ENCODE measurements around the gene SIX5.

DNA sequence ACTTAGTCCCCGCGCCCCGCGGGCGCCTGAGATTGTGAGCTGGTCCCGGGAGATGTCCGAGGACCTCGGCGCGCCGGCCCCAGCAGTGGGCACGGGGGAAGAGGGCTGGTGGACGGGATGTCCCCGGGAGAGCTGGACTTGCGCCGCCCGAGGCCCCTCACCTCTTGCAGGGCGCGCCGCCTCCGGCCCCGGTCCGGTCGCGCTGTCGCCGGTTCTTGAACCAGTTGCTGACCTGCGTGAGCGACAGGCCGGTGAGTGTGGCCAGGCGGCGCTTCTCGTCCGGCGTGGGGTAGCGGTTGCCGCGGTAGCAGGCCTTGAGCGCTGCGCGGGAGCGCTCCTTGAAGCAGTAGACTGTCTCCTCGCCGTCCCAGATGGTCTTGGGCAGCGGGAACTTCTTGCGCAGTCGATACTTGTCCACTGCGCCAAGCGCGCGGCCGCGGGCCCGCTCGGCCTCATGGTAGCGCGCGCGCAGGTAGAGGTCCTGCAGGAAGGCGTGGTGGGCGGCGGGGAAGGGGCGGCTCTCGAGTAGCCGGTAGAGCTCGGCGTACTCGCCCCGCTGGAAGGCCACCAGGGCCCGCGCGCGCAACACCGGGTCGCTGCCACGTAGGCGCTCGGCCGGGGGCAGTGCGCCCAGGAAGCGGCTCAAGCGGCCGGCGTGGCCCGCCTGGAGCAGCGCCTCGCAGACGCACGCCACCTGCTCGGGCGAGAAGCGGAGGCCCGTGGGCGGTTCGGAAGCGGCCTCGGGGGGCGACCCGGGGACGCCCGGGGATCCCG is 984 bp downstream of the SIX5 start:
- TF ChIP-seq POLR2A (IDR thresholded peaks at IDR 0.05; ENCODE audit: low read length) = no peak
- no peak for TF ChIP-seq GATA1 (IDR thresholded peaks at IDR 0.05; ENCODE audit: low read depth, low read length)

Data from erythroblast (primary cell).